Ishikawa (cell line): ENCODE data around the gene OTULINL.

Experiments used
- CREB1 ChIP-seq: IDR thresholded peaks from 2 replicates; pipeline ENCODE4 v1.6.1; 2012; ENCODE audit warnings: low read depth
- TAF1 ChIP-seq: IDR thresholded peaks from 2 replicates; pipeline ENCODE4 v1.6.1; 2012; ENCODE audit warnings: low read depth, mild to moderate bottlenecking
- ZBTB7A ChIP-seq: IDR thresholded peaks from 2 replicates; pipeline ENCODE4 v1.6.1; 2012; ENCODE audit warnings: low read depth
- TF ChIP-seq, protein P1 (sequence below): IDR thresholded peaks from 2 replicates; pipeline ENCODE4 v1.6.1; 2012

DNA sequence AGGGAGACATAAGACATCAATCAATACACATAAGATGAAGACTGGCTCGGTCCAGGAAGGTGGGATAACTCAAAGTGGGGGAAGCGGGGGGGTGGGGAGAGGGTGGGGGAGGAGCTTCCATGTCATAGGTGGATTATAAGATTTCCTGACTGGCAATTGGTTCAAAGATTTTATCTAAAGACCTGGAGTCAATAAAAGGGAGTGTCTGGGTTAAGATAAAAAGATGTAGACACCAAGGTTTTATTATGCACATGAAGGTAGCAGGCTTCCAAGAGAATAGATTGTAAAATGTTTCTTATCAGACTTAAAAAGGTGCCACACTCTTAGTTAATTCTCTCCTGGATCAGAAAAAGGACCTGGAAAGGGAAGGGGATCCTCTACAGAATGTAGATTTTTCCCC, 25.6 kb upstream of the OTULINL start:
- TF ChIP-seq, protein P1, sequence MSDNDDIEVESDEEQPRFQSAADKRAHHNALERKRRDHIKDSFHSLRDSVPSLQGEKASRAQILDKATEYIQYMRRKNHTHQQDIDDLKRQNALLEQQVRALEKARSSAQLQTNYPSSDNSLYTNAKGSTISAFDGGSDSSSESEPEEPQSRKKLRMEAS, result no peak
- no peak for TF ChIP-seq CREB1
- no peak for TF ChIP-seq TAF1
- TF ChIP-seq ZBTB7A, result no peak
